ENCODE results near the gene KLK10.
A peak's percentile ranks its signal among the peaks of the same experiment; 100 is the strongest.

The KLK10 gene

DNA sequence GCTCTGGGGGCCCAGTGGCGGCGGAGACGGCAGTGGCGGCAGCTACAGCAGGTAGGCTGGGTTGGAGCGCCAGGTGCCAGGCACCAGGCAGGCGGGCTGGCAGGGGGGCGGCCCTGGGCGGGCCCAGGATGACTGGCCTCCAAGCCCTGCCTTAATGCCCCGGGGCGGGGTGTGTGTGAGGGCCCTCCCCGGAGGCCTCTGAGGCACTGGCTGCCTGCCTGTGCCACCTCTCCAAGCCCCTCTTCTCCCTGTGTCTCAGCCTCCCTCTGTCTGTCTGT lies 7.0 kb upstream of the KLK10 start, which contains the start of gene KLK11:
Gene KLK11, minus strand, starts transcription at position 63 of the 278 bp plus-strand sequence. CDS start 985 bp downstream, outside the sequence.
- no peak for DNase-seq (ENCODE audit: low read depth in 2 of 2, low spot score in 1 of 2)

DNA sequence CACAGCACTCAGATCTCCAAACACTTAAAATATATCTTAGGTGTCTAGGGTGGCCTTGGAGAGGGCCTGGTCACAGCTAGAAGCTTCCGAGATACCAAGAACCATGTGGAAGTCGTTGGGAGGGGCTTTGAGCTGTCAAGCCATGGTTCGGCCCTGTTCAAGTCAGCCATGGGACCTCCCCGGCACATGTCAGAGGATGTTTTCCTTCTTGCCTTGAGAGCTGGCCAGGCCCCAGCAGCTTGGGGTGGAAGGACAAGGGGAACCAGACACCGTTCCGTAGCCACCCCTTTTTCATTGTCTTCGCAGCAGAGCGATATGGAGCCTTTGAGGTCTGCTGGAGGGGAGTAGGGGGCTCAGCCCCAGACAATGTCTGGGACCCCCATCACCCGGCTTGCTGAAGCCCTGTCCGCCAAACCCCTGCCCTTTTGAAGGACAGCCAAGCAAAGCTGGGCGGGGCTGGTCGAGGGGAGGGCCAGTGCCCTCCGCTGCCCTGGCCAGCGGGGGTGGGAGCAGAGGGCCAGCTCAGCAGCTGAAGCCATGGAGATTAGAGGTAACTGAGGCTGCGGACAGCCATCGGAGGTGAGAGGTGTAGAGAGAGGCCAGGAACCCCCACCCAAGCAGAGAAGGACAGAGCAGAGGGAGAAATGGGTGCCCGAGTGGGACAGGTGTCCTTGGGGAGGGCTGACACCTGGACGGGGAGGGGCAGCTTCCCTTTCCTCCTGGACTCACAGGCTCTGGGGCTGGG lies 6.5 kb upstream of the KLK10 start:
- no peak for DNase-seq (ENCODE audit: low read depth in 2 of 2, low spot score in 1 of 2)

DNA sequence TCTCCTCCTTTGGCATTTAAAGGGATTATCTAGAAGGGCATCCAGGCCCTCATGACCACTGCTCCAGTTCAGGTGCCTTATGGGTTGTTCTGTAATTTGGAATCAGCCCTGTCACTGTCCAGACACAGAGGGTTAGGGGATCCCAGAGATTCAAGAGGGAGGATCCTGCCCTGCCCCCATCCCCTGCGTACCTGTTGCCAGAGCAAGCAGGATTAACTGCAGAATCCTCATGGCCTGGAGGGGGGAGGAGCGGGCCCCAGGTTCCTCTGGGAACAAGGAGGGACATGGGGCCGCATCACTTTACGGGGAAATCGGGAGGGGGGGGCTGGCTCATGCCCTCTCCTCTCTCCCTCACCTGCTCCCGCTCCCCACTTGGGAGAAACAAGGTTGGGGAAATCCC lies 5.9 kb upstream of the KLK10 start:
- no peak for DNase-seq (ENCODE audit: low read depth in 2 of 2, low spot score in 1 of 2)

DNA sequence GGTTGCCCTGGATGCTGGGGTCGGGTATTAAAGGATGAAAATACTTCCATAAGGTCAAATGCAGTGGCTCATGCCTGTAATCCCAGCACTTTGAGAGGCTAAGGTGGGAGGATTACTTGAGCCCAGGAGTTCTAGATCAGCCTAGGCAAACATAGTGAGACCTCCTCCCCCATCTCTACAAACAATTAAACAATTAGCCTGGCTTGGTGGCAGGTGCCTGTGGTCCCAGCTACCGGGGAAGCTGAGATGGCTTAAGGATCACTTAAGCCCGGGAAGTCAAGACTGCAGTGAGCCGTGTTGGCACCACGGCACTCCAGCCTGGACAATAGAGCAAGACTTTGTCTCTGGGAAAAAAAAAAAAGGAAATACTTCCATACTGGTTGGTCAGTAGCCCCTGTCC lies 5.4 kb upstream of the KLK10 start:
- no peak for DNase-seq (ENCODE audit: low read depth in 2 of 2, low spot score in 1 of 2)

DNA sequence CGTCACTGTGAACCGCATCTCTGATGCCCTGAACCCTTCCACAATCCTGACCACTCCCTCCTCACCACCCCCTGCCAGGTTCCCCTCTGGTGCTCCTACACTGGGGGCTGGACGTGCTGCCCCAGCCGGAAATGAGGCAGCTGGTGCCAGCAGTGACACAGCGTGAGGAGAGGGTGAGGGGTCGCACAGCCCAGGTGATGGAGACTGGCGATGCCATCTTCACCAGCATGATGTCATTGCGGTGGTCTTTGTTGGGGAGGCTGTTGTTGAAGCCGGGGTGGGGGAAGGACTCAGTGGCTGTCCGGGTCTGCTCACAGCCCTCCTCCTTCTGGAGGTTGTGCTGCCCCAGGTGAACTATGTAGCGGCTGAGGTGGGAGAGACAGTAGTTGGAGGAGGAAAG lies 4.4 kb upstream of the KLK10 start:
- no peak for DNase-seq (ENCODE audit: low read depth in 2 of 2, low spot score in 1 of 2)

DNA sequence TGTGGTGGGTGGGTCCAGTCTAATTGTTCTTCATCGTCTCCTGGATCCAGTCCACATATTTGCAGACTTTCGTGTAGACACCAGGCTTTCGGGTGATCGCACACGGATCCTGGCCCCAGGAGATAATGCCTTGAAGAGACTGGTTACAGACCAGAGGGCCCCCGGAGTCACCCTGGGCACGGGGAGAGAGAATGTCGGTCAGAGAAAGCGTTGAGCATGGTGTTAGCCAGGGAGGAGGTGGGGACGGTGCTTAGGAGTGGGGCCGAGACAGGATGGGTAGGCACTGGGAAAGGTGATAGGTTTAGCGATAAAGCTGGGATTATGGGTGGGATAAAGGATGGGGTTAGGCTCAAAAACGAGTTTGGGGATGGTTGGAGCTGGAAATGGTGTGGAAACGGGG lies 3.0 kb upstream of the KLK10 start:
- DNase-seq (ENCODE audit: low read depth in 2 of 2, low spot score in 1 of 2), result no peak

DNA sequence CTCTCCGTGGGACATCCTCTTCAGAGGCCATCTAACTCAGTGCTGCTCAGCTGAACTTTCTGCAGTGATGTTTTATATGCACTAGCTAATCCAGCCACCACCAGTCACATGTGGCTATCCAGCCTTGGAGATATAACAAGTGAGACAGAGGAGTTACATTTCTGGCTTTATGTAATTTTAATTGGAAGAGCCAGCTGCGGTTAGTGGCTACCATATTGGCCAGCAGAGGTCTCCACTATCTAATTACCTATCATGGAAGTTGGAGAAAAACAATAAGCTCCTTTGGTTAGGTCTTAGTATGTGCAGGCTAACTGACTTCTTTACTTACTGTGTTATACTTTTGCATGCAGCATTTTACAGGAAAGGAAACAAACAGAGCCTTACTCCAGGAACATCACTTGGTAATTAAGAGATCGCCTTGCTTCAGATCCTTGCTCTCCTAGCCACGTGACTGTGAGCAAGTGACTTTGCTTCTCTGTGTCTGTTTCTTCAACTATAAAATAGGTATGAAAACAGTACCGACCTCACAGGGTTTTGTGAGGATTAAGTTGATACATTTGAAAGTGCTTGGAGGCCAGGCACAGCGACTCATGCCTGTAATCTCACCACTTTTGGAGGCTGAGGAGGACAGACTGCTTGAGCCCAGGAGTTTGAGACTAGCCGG lies 1.6 kb upstream of the KLK10 start:
- DNase-seq (ENCODE audit: low read depth in 2 of 2, low spot score in 1 of 2), result no peak

DNA sequence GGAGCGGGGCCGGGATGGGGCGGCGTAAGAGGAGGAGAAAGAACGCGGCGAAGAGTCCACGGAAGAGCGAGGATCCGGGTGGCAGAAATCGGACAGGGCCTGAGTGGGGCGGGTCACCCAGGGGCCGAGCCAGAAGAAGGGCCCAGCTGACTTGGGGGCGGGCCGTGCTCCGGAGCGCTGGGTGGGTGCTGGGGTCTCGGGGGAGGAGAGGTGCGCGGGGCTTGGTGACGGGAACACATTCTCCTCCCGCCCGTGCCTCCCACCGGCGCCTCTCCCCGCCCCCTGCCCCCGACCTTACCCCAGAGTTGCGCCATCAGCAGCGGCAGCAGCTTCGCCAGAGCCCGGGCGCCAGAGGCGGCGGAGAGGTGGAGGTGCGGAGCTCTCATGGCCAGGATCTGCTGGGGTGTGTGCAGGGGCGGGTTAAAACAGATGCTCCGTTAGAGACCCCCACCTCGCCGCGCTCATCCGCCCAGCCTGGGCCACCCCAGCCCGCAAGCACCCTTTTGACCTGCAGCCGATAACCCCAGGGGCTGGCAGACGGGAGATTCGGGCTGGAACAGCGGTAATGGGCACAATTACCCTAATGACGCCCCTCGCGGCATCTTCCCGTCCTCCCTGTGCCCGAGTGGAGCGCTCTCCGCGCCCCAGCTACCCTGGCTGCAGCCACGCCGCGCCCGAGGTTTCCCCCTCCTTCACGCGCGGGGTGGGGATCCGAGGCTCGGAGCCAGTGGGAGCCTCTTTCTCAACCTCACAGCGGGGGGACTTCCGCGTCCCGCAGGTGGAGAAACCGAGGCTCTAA lies 565 bp downstream of the KLK10 start:
- DNase-seq (ENCODE audit: low read depth in 2 of 2, low spot score in 1 of 2), result no peak

DNA sequence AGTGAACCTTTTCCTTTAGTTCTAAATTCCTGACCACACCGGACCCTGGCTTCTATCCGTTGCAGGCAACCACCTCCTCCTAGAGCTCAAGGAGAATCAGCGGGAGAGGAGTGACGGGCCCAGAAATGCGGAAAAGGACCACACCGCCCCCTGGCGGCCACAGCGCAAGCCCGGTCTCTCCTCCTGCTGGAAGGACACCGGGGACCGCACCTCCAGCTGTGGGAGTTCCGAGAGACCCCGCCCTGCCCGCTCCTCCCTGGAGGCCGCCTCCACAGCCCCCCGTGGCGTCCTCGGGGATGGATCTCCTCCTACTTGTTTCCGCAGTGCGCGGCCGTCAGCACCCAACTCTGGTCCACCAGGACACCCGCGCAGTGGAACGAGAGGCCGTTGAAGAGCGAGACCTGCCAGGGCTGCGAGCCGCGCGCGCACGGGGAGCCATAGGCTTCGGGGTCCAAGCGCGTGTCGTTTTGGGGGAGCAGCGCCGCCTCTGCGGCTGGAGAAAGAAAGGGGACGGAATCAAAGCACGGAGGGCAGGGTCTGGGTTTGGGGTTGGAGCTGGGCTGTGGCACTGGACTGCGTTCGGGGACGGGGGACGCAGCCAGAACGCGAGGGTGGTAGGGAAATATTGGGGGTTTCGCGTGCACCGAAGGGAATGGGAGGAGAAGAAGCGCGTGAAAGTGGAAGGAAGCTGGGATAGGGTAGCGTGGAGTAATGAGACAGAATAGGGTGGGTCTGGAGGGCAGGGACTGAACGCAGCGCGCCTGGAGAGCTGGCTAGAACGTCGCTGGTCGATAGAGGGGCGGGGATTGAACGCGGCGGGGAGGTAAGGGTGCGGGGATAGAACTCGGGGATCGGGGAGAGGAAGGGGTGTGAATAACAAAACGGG lies 2.5 kb downstream of the KLK10 start:
- peak in 1 of 2 donors; percentile 24 for DNase-seq (ENCODE audit: low read depth in 2 of 2, low spot score in 1 of 2)

DNA sequence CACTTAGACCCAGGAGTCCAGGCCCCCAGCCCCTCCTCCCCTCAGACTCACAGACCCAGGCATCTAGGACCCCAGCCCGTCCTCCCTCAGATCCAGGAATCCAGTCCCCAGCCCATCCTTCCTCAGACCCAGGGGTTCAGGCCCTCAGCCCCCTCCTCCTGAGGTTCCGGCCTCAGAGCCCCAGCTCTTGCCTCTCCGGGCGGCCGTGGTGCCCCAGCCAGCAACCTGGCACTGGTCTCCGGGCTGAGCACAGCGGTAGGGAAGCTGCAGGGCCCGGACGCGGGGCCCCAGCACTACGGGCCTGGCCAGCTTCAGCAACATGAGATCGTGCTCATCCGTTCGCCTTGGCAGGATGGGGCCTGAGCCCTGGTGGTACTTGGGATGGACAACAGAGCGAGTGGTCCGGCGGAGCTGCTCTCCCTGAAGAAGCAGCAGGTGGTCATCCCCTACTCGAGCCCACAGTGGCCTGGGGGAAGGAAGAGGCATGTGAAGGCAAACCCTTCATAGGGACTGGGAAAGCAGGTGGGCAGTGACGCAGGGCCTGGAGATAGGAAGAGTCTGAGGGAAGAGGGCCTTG lies 3.7 kb downstream of the KLK10 start:
- no peak for DNase-seq (ENCODE audit: low read depth in 2 of 2, low spot score in 1 of 2)

DNA sequence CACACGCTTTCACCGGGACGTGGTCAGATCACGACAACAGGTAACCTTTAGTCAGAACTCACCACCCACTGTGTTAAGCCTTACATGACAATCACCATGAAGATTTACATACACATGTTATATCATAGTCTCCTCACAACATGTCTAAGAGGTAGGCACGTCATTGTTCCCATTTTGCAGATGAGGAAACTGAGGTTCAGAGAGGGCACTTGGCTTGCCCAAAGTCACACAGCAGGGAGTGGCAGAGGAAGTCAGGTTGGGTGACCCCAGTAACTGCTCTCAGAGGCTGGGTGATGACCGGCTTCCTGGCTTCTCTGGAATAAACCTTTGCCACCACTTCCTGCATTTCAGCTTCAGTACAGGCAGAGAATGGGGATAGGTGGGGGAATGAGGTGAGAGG lies 5.3 kb downstream of the KLK10 start:
- no peak for DNase-seq (ENCODE audit: low read depth in 2 of 2, low spot score in 1 of 2)

DNA sequence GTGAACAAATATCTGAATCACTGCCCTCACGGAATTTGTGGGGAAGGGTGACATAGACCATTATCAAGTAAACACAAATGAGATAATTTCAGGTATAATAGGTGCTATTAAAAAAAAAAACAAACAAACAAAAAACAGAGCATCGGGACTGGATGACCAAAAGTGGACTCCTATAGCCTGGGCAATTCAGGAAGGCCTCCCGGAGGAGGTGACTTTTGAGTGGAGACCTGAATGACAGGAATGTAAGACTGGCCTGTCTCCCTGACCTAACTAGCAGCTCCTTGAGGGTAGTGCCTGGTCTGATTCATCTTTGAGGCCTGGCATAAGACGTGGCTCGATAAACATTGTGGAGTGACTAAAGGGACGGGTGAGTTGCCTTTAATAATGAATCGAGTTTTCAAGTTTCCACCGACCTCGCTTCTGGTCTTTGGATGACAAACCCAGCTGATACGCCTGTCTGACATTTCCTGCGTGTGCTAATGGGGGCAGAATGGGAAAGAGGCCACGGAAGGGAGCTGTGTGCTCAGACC lies 6.8 kb downstream of the KLK10 start:
- DNase-seq (ENCODE audit: low read depth in 2 of 2, low spot score in 1 of 2), result no peak

DNA sequence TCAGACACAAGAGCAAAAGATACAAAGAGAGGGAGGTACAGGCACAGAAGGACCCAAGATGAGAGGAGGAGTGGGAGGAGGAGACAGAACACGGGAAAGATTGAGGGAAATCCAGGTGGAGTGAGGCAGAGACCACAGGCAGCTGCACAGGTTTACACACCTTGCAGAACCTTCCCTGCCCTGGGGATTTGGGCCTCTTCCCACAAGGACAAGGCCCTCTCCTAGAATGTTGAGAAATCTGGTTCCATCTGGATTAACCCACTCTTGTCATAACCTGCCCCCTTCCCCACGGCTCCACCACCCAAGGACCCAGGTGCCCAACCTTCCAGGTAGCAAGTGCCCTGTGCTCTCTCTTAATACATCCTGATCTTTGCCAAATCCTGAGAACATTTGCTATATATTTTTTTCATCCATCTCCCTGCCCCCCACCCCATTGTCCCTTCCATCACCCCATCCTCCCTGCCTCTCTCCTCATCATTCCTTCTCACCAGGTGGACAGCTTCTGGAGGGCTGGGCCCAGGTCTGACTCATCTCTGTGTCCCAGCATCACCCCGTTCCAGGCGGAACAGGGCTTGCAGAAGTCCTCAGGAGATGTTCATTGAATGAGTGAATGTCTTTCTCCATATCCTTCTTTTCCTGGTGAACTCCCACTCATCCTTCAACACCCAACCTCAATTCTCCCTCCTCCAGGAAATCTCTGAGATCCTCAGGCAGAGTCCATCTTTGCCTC lies 9.3 kb downstream of the KLK10 start:
- no peak for DNase-seq (ENCODE audit: low read depth in 2 of 2, low spot score in 1 of 2)

DNA sequence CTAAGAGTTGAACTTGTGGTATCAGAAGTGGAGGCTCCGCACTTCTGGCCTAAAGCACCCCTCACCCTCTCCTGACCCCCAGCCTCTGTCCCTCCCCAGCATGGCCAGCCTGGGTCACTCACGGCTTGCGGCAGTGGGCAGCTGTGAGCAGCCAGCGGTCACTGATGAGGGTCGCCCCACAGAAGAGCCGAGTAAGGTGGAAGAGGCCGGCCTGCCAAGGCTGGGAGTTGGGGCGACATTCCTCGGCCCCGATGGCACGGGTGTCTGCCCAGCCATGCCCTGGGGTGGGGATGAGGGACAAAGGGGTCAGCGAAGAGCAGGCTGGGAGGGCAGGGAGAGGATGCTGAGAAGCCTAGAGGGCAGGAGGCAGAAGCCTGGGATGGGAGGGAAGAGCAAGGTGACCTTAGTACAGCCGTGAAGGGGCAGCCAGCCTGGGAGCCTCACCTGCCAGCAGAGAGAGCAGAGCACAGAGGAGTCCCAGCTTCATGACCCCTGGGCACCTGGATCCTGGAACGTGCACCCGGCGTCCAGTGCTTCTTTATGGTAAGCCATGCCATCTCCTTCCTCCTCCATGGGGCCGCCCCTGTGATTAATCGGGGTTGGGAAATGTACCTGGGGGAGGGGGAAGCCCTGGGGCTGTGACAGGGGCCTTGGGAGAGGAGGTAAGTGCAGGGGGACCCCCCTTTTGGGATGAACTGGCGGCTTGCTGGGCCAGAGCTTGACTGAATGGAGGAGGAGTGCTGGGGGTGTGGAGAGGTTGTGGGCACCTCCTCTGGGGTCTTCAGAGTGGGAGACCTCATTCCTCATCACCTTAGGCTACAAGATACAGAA lies 10.2 kb downstream of the KLK10 start:
- DNase-seq (ENCODE audit: low read depth in 2 of 2, low spot score in 1 of 2), result no peak

DNA sequence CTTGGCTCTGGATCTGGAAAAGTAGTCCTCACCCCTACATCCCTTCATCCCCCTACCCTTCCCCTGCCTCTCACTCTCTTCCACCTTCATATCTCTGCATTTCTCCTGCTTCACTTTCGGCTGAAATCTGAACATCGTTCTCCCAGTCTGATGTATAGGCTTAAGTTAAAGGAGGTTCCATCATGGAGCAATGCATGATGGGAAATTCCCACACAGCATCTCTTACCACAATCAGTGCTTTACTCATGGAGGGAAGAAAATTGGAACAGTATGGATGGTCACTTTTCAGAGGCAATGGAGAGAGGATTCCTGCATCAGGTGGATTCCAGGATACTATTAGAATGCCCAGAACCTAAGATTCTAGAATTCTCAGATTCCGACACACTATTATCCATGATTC lies 12.0 kb downstream of the KLK10 start:
- no peak for DNase-seq (ENCODE audit: low read depth in 2 of 2, low spot score in 1 of 2)

DNA sequence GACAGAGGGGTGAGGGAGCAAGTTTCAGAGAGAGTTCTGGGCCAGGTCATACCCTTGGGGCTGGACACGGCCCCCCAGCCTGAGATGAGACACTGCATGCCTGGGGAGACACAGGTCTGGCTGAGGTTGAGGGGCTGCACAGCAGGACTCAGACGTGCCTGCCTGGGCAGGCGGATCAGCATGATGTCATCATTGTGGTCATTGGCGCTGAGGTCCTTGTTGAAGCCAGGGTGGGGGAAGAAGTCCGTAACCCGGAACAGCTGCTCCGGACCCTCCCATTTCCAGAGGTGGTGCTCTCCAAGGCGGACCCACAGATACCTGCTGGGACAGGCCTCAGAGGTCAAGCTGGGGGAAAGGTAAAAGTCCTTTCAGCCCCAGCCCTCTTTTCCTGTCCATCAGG lies 13.1 kb downstream of the KLK10 start:
- no peak for DNase-seq (ENCODE audit: low read depth in 2 of 2, low spot score in 1 of 2)

DNA sequence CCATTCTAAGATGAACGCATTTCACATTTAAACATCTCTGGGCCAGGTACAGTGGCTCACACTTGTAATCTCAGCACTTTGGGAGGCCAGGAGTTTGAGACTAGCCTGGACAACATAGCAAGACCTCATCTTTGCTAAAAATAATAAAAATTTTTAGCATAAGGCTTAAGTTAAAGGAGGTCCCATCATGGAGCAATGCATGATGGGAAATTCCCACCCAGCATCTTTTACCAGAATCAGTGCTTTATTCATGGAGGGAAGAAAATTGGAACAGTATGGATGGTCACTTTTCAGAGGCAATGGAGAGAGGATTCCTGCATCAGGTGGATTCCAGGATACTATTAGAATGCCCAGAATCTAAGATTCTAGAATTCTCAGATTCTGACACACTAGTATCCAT lies 14.3 kb downstream of the KLK10 start:
- no peak for DNase-seq (ENCODE audit: low read depth in 2 of 2, low spot score in 1 of 2)

DNA sequence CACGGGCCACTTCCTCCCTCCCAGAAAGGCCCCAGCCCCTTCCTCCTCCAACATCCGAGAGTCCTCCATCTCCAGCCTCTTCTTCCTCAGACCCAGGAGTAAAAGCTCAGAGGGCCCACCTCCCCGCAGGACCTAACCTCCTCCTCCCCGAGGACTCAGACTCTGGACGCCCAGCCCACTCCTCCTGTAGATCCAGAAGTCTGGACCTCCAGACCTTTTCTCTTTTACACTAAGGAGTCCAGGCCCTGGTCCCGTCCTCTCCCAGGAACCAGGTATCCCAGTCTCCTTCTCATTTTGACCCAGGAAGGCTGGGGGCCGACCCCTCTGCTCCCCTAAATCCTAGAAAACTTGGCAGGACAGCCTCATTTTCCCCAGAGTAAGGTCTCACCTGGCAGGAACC lies 16.2 kb downstream of the KLK10 start:
- no peak for DNase-seq (ENCODE audit: low read depth in 2 of 2, low spot score in 1 of 2)

Measured in stimulated activated CD8-positive, alpha-beta memory T cell treated with anti-CD3 and anti-CD28 coated beads, Interleukin-4, amount 100 ng/mL, for 4 hours (primary cell).